GM12891 (cell line): Measurements from ENCODE around the gene DNAJC21.

Experiments
- POLR2A ChIP-seq: IDR thresholded peaks from 2 replicates; pipeline ENCODE4 v1.6.1; 2011; ENCODE audit warnings: low read depth, low read length, control low read depth
- POLR2AphosphoS5 ChIP-seq: IDR thresholded peaks from 2 replicates; pipeline ENCODE4 v1.6.1; 2011; ENCODE audit warnings: low read depth, low read length, control low read depth

GRCh38 chr5:35004200-35004599, 74.8 kb downstream of the DNAJC21 start:
- TF ChIP-seq POLR2A (no peak), POLR2AphosphoS5 (no peak)
